ENCODE results near the gene MAP2K5. TPM values are rescaled to one million over a fixed set of nuclear protein-coding genes. Genes with fewer than 3 reads are reported as not detected.

Gene MAP2K5
- total and polyA plus RNA-seq, 2 donors from 2014 or later: 14.1 to 18.6 TPM

- H3K9ac ChIP-seq (ENCODE audit: low read length in 3 of 3): no peak overlapping the region
- no peak for TF ChIP-seq CTCF (IDR thresholded peaks at IDR 0.05; ENCODE audit: borderline replicate concordance, extremely low read depth, insufficient read depth)
- FAIRE-seq: no peak
- DNase-seq: no peak
- no peaks in the 10 kb centered on the region for H3K27me3 ChIP-seq (ENCODE audit: control insufficient read depth, insufficient read depth, low read length)
- H3K4me3 ChIP-seq (ENCODE audit: low read length in 3 of 3): no peak overlapping the region
- H3K9me3 ChIP-seq (ENCODE audit: control insufficient read depth in 2 of 3, insufficient read depth in 1 of 3, low read length in 3 of 3): no peaks in the 10 kb centered on the region
- H3K36me3 ChIP-seq (ENCODE audit: control insufficient read depth in 2 of 3, insufficient read depth in 3 of 3, low read length in 3 of 3): no peaks in the 10 kb centered on the region
- H3K4me1 ChIP-seq (ENCODE audit: control insufficient read depth in 2 of 3, insufficient read depth in 2 of 3, low read depth in 1 of 3, low read length in 3 of 3): peaks cover 0 to 12% (median 6%) of the 10 kb centered on the region in 3 donors
- intact Hi-C loops (cut with DNase I): no loop called here
- H3K27ac ChIP-seq (ENCODE audit: low read depth in 2 of 2, low read length in 2 of 2): no peak overlapping the region
These were observed 240.1 kb downstream of the MAP2K5 start for GRCh38 chr15:67782691-67782991.

GRCh38 chr15:67783303-67783702 lies 240.8 kb downstream of the MAP2K5 start:
- intact Hi-C loops (cut with DNase I): no loop called here
- DNase-seq (no peak), FAIRE-seq (no peak)
- no peak overlapping the region for H3K9ac ChIP-seq (ENCODE audit: low read length in 3 of 3)
- H3K4me3 ChIP-seq (ENCODE audit: low read length in 3 of 3): no peak overlapping the region
- no peaks in the 10 kb centered on the region for H3K27me3 ChIP-seq (ENCODE audit: control insufficient read depth, insufficient read depth, low read length)
- H3K36me3 ChIP-seq (ENCODE audit: control insufficient read depth in 2 of 3, insufficient read depth in 3 of 3, low read length in 3 of 3): no peaks in the 10 kb centered on the region
- no peak overlapping the region for H3K27ac ChIP-seq (ENCODE audit: low read depth in 2 of 2, low read length in 2 of 2)
- TF ChIP-seq CTCF (IDR thresholded peaks at IDR 0.05; ENCODE audit: borderline replicate concordance, extremely low read depth, insufficient read depth): no peak
- H3K9me3 ChIP-seq (ENCODE audit: control insufficient read depth in 2 of 3, insufficient read depth in 1 of 3, low read length in 3 of 3): no peaks in the 10 kb centered on the region
- peaks cover 0 to 12% (median 6%) of the 10 kb centered on the region in 3 donors for H3K4me1 ChIP-seq (ENCODE audit: control insufficient read depth in 2 of 3, insufficient read depth in 2 of 3, low read depth in 1 of 3, low read length in 3 of 3)

- Histone ChIP-seq H3K4me1 (ENCODE audit: control insufficient read depth in 2 of 3, insufficient read depth in 2 of 3, low read depth in 1 of 3, low read length in 3 of 3) (peaks cover 0 to 12% (median 6%) of the 10 kb centered on the region in 3 donors), H3K4me3 (ENCODE audit: low read length in 3 of 3) (no peak overlapping the region), H3K27me3 (ENCODE audit: control insufficient read depth, insufficient read depth, low read length) (no peaks in the 10 kb centered on the region), H3K9ac (ENCODE audit: low read length in 3 of 3) (no peak overlapping the region), H3K36me3 (ENCODE audit: control insufficient read depth in 2 of 3, insufficient read depth in 3 of 3, low read length in 3 of 3) (no peaks in the 10 kb centered on the region), H3K9me3 (ENCODE audit: control insufficient read depth in 2 of 3, insufficient read depth in 1 of 3, low read length in 3 of 3) (no peaks in the 10 kb centered on the region), H3K27ac (ENCODE audit: low read depth in 2 of 2, low read length in 2 of 2) (no peak overlapping the region)
- DNase-seq: no peak
- intact Hi-C loops (cut with DNase I): no loop called here
- TF ChIP-seq CTCF (IDR thresholded peaks at IDR 0.05; ENCODE audit: borderline replicate concordance, extremely low read depth, insufficient read depth): no peak
- FAIRE-seq: no peak
These were observed 241.7 kb downstream of the MAP2K5 start for GRCh38 chr15:67784090-67784781.
